Pericardium fibroblast (primary cell): ENCODE measurements around the gene NPB. TPM values are rescaled to one million over a fixed set of nuclear protein-coding genes. Genes with fewer than 3 reads are reported as not detected.

Experiments used
- total RNA-seq: library from RNA; depleted of rRNA; stranded (reverse); fragments of >200 nt; gene quantifications from 2 replicates; pipeline ENCODE4 v1.2.3, GENCODE V29; 2015

Gene NPB
- total RNA-seq, result 1.1 and 2.0 TPM in 2 replicates

DNA sequence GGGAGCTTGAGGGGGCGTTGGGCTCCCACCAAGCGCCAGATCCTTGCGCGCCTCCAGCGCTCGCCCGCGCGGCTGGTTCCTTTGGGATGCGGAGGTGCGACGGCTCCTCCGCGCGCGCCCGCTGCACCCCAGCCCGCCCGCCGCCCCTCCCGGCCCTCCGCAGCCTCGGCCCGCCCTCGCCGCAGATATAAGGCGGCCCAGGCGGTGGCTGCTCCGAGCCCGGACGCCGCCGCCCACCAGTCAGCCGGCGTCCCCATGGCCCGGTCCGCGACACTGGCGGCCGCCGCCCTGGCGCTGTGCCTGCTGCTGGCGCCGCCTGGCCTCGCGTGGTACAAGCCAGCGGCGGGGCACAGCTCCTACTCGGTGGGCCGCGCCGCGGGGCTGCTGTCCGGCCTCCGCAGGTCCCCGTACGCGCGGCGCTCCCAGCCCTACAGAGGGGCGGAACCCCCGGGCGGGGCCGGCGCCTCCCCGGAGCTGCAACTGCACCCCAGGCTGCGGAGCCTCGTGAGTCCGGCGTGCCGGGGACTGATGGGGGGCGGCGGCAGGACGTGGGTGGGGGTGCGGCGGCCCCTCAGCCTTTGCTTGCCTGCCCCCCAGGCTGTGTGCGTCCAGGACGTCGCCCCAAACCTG lies at the start of gene NPB:
NPB (plus strand) TSS at position 216 of the 630 bp plus-strand sequence; CDS start at position 256, 40 bp downstream.

DNA sequence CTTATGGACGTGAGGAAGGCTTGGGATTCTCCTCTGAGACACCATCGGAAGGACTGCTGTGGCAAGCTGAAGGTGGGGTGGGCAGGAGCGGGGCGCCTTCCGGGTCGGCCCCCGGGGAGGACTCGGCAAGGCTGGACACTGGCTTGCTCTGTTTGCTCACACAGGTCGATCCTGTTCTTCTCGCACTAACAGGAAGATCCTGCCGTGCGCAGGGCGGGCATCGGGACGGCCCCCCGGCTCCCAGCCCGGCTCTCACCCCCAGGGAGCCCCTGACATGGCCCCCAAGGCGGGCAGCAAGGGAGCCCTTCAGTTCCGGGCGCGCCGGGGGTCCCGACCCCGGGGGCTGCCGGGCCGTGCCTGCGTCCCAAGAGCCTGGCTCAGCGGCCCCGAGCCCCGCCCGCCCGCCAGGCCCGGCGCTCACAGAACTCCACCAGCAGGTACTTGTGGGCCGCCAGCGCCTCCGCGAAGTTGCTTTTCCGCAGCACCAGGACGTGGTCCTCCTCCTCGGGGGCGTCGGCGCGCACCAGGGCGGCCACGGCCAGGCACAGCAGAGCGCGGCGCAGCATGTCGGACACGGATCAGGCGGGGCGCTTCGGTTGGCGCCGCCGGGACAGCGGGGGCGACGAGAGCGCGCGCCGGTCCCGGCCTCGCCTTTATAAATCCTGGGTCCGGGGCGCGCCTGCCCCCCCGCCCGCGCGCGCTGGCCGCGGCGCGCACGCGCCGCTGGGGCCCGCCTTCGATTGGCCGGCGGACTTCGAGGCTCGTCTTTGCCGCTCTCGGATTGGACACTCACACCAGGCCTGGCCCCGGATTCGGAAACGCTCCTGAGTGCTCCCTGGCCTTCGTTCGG lies 41.9 kb upstream of the NPB start, which contains the start of gene P4HB:
P4HB (minus strand) TSS at position 630 of the 850 bp plus-strand sequence; CDS start at position 566, 64 bp downstream.

DNA sequence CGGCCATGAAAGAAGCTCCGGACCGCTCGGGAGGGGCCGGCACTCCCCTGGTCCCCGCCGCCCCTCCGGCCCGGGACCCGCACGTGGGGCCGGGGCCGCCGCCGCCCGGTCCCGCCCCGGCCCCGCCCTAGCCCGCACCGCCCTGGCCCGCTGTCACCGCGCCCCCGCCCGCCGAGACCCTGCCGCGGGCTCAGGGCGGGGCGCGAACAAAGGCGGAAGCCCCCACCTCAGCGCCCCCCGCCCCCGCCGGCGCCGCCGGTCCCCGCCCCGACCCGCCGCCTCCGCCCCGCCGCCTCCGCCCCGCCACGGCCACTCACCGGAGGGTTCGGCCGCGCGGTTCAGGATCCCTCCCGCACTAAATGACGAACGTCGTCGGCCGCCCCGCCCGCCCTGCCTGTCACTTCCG lies 31.1 kb upstream of the NPB start, which contains the start of gene ARHGDIA:
ARHGDIA (minus strand) TSS at position 357 of the 406 bp plus-strand sequence. CDS start 1,407 bp downstream, outside the sequence.

DNA sequence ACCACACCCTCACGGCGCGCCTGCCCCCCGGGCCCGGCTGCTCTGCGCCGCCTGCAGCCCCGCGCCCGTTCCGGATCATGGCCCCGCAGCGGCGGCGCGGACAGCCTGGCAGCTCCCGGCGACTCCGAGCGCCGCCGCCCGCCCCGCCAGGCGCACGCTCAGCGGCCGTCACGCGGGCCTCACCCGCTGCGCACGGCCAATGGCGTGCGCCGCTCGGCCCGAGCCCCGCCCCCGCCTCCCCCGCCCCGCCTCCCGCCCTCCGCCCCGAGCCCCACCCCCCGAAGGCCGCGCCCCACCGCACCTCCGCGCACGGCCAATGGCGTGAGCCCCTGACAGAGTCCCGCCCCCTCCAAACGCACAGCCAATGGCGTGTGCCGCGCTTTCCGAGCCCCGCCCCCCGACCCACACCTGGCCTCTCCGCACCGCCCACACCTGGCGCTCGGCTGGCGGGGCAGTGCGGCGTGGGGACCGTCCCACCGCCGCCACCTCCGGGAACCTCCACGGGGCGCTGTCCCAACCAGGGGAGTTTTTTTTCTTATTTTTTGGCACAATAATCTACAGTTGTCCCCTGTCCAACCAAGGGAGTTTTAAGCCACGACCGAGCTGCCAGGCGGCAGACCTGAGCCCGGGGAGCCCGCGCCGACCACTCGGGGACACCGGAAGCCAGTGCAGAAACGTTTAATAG lies 9.4 kb downstream of the NPB start, which contains the start of gene PCYT2:
PCYT2 (minus strand) TSS at position 123 of the 685 bp plus-strand sequence; CDS start at position 79, 44 bp downstream.

DNA sequence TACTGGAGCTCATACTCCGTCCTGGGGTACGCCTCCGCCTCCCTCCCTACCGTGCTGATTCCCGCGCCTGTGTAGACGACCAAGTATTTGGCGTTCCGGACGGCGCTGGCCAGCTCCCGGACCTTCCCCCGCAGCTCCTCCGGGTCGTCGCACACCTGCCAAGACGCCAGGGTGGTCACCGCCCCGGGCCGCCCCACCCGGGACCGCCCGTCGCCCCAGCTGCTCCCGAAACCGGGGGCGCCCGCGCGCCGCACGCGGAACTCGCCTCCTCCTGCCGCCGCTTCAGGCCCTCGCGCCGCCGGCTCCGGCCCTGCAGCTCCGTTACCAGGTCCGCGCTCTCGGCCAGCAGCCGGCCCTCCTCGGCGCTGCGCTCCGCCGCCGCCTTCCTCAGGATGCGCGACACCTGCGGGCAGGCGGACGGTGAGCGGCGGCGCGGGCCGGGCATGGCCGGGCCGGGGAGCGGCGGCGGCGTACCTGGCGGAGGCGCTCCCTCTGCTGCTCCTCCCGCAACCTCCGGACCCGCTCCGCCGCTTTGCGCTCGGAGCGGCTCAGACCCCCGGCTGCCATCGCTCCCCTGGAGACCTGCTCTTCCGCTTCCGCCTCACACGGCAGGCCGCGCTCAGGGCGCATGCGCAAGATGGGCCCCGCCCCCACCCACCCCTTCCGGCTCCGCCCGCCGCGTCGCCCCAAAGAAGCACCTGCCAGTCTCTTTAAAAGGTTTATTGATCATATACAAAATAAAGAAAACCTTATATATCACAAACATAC lies 15.7 kb downstream of the NPB start, which contains the start of gene SIRT7:
SIRT7 (minus strand) TSS at position 612 of the 768 bp plus-strand sequence; CDS start at position 567, 45 bp downstream.

DNA sequence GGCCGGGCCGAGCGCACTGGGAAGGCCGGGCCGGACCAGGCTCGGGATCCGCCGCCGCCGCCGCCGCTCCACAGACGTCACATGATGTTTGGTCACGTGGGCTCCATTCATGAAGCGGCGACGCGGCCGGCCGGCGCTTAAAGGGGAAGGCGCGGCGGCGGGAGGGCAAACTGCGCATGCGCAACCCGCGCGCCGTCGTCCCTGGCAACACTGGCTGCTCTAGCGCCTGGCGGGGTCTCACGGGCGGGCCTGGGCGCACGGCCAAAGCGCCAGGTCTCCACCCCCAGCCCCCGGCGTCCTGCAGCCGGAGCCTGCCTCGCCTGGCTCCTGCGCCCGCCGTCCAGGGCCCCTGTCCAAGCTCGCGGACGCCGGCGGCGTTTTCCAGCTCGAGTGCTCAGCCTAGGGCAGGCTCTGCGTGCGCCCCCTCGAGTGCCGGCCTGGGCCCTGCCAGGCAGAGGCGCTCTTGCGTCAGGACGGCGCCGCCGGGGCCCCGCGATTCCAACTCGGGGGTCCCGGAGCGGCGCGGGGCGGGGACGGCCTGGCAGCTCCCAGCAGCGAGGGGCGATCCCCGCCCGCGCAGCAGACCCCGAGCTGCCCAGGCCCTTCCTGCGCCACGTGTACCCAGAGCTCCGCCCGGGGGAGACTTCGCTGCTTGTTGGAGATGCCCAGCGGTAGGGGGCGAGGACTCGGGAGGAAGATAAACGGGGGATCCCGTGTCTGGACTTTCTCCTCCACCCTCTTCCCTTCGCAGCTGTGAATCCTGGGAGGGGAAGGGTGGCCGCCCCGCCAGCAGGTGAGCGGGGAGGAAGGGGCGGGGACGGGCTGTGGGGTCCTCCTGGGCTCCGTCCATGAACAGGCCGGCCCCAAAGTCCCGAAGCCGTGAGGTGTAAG lies 25.9 kb downstream of the NPB start, which contains the start of gene MAFG:
MAFG (minus strand) TSS at position 83 of the 891 bp plus-strand sequence. CDS start 4,550 bp downstream, outside the sequence.

DNA sequence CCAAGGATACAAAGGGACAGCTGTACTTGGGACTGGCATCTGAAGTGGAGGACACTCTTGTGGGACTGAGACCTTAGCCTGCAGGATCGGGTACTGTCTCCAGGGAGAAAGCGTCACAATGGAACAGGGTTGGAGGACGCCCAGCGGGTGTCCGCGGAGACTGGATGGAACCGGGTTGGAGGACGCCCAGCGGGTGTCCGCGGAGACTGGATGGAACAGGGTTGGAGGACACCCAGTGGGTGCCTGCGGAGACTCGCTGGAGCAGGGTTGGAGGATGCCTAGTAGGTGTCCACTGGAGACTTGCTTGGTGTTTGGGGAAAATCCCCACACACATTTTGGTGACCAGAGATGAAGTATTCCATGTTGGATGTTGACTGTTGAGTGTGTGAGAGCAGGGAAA lies 45.2 kb downstream of the NPB start, which contains the start of gene MYADML2:
MYADML2 (minus strand) TSS at position 45 of the 400 bp plus-strand sequence. CDS start 5,492 bp downstream, outside the sequence.

Other genes with a start within 250 kb of the NPB start
- gene PDE6G, start 245.7 kb upstream of the NPB start, total RNA-seq, result not detected in 2 replicates
- gene OXLD1, start 235.6 kb upstream of the NPB start, total RNA-seq, result 40.1 and 72.2 TPM in 2 replicates
- gene CCDC137, start 235.5 kb upstream of the NPB start, total RNA-seq, result 11.3 and 16.8 TPM in 2 replicates
- 27.7 and 51.7 TPM in 2 replicates for gene ARL16, start 218.4 kb upstream of the NPB start, total RNA-seq
- gene HGS, start 218.2 kb upstream of the NPB start, total RNA-seq, result 56.9 and 81.2 TPM in 2 replicates
- 51.1 and 76.6 TPM in 2 replicates for gene MRPL12, start 198.9 kb upstream of the NPB start, total RNA-seq
- 10.7 and 22.4 TPM in 2 replicates for gene SLC25A10, start 190.0 kb upstream of the NPB start, total RNA-seq
- not detected in 2 replicates for gene GCGR, start 98.1 kb upstream of the NPB start, total RNA-seq
- gene MCRIP1, start 68.9 kb upstream of the NPB start, total RNA-seq, result 131 and 142 TPM in 2 replicates
- not detected in 2 replicates for gene PPP1R27, start 67.2 kb upstream of the NPB start, total RNA-seq
- gene P4HB, start 41.7 kb upstream of the NPB start, total RNA-seq, result 1,324 and 2,574 TPM in 2 replicates
- gene ARHGDIA, start 30.9 kb upstream of the NPB start, total RNA-seq, result 174 and 302 TPM in 2 replicates
- gene ALYREF, start 10.7 kb upstream of the NPB start, total RNA-seq, result 83.6 and 98.5 TPM in 2 replicates
- gene ANAPC11, start 10.5 kb upstream of the NPB start, total RNA-seq, result 192 and 206 TPM in 2 replicates
- gene PCYT2, start 9.2 kb downstream of the NPB start, total RNA-seq, result 61.2 and 85.8 TPM in 2 replicates
- 10.7 and 10.8 TPM in 2 replicates for gene SIRT7, start 15.9 kb downstream of the NPB start, total RNA-seq
- 14.4 and 23.2 TPM in 2 replicates for gene MAFG, start 25.5 kb downstream of the NPB start, total RNA-seq
- gene PYCR1, start 35.1 kb downstream of the NPB start, total RNA-seq, result 121 and 144 TPM in 2 replicates
- not detected in 2 replicates for gene MYADML2, start 45.0 kb downstream of the NPB start, total RNA-seq
- not detected in 2 replicates for gene NOTUM, start 58.9 kb downstream of the NPB start, total RNA-seq
- 13.2 and 15.6 TPM in 2 replicates for gene ASPSCR1, start 75.4 kb downstream of the NPB start, total RNA-seq
- 44.6 and 69.1 TPM in 2 replicates for gene CENPX, start 120.6 kb downstream of the NPB start, total RNA-seq
- 14.4 and 15.6 TPM in 2 replicates for gene LRRC45, start 121.1 kb downstream of the NPB start, total RNA-seq
- gene RAC3, start 129.4 kb downstream of the NPB start, total RNA-seq, result 17.4 and 21.6 TPM in 2 replicates
- 91.7 and 113 TPM in 2 replicates for gene DCXR, start 135.5 kb downstream of the NPB start, total RNA-seq
- 51.6 and 58.4 TPM in 2 replicates for gene RFNG, start 149.6 kb downstream of the NPB start, total RNA-seq
- 78.2 and 81.1 TPM in 2 replicates for gene GPS1, start 149.7 kb downstream of the NPB start, total RNA-seq
- 30.2 and 57.8 TPM in 2 replicates for gene DUS1L, start 163.6 kb downstream of the NPB start, total RNA-seq
- 108 and 137 TPM in 2 replicates for gene FASN, start 196.0 kb downstream of the NPB start, total RNA-seq